Stimulated activated CD4-positive, alpha-beta T cell treated with anti-CD3 and anti-CD28 coated beads, Interleukin-15, amount 100 ng/mL, for 24 hours (primary cell): ENCODE results near the gene CTNNBL1.
"Not testable (repeated sequence)": the region's sequence is repeated elsewhere in the genome, so short reads cannot be mapped to it uniquely, and the experiment has no call there.

Experiments used
- DNase-seq: peaks from one replicate; pipeline ENCODE4 v3.0.0-alpha.2; 2020

The CTNNBL1 gene

DNA sequence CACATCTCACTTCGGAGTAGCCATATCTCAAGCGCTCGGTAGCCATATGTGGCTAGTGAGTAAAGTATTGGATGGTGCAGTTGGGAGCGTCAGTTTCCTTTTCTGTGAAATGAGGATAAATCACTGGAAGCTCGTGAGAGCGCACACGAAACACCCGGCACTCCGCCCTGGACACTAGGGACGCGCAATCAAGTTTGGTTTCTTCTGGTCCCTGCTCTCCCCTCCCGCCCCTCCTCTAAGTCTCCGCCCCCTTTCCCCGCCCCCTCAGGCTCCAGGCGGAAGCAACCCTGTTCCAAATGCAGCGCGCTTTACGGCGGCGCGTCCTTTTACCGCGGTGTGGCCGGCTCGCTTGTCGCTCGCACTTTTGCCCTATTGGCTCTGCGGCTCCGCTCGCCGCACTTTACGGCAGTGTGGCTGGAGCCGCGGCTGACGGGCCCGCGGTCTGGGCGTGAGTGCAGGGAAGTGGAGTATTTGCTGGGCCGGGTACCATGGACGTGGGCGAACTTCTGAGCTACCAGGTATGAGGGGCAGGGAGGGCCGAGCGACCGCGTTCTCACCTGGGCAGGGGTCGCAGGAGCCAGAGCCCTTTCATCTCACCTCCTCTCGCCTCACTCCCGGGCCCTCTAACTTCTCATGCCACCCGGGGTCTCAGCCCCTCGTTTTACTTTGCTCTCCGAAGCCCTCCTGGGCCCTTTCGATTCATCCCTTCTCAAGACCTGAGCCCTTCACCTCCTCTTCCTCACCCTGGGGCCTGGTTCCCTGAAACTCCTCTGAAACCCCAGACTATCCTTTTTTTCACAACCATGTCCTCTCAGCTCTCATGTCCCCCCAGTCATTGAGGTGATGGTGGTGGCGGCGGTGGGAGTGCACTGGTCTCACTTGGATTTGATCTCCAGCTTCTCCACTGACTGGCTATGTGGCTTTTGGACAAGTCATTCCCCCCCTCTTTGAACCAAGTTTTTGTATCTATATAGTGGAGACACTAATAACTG, at the start of gene CTNNBL1:
TSS of gene CTNNBL1 (plus strand) at position 396 of the 992 bp plus-strand sequence. CDS start at position 489, 93 bp downstream.
- DNase-seq: peak; percentile 98

- DNase-seq: no peak
Measured at GRCh38 chr20:37644605-37645004, 49.2 kb upstream of the CTNNBL1 start.

- DNase-seq: no peak
Measured at GRCh38 chr20:37647946-37648345, 45.9 kb upstream of the CTNNBL1 start.

- no peak for DNase-seq
Measured at GRCh38 chr20:37649017-37649416, 44.8 kb upstream of the CTNNBL1 start.

GRCh38 chr20:37649676-37650370, 44.0 kb upstream of the CTNNBL1 start:
- no peak for DNase-seq

GRCh38 chr20:37650661-37651060, 43.2 kb upstream of the CTNNBL1 start:
- DNase-seq: no peak

DNA sequence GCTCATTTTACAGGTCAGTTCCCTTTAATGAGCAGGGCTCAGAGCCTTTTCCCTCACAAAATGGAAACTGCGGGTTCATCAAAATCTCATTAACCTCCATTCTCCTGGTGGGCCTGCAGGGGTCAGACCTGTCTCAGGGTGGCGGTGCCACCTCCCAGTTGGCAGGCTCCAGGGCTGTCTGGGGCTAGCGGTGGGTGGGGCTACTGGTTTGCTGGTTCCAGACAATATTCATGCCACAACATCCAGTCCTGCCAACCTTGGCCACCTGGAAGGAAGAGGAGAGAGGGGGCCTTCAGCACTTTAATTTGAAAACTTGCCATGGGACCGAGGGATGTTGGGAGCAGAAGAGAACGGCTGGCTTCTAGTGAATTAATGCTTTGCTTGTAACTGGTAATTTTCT, 41.9 kb upstream of the CTNNBL1 start:
- DNase-seq: peak; percentile 55

DNA sequence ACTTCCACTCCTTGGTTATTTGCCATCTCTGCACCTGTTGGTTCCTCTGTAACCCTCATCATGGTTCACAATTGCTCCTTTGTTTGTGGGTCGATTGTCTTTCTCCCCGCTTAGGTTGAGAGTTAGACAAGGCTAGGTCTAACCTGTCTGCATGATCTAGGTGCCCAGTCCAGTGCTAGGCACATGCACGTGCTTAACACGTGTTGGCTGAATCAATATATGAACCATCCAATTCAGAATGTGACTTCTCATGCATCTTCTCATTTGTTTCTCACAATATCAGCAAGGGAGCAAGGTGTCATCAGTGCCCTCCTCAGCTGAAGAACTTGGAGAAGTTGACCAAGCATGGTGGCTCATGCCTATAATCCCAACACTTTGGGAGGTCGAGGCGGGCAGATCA, 36.9 kb upstream of the CTNNBL1 start:
- no peak for DNase-seq

GRCh38 chr20:37657924-37658804, 35.7 kb upstream of the CTNNBL1 start:
- no peak for DNase-seq

GRCh38 chr20:37661519-37661918, 32.3 kb upstream of the CTNNBL1 start:
- no peak for DNase-seq

DNA sequence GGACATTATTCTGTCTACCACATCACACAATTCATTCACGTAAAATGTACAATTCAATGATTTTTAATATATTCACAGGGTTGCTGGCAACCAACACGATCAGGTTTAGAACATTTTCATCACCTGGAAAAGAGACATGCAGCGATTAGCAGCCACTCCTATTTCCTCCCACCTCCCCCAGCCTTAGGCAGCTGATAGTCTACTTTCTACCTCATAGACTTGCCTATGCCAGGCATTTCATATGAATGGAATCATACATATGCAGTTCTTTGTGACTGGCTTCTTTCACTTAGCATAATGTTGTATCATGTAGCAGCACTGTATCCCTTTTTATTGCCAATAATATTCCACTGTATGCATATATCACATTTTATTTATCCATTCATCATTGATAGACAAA, 31.5 kb upstream of the CTNNBL1 start:
- DNase-seq: no peak

- DNase-seq: not testable (repeated sequence)
Measured at GRCh38 chr20:37664595-37664994, 29.2 kb upstream of the CTNNBL1 start.

GRCh38 chr20:37668166-37668565, 25.7 kb upstream of the CTNNBL1 start:
- no peak for DNase-seq

- DNase-seq: peak; percentile 36
Measured at GRCh38 chr20:37669062-37669772, 24.6 kb upstream of the CTNNBL1 start.

- DNase-seq: no peak
Measured at GRCh38 chr20:37669773-37670236, 24.0 kb upstream of the CTNNBL1 start.

DNA sequence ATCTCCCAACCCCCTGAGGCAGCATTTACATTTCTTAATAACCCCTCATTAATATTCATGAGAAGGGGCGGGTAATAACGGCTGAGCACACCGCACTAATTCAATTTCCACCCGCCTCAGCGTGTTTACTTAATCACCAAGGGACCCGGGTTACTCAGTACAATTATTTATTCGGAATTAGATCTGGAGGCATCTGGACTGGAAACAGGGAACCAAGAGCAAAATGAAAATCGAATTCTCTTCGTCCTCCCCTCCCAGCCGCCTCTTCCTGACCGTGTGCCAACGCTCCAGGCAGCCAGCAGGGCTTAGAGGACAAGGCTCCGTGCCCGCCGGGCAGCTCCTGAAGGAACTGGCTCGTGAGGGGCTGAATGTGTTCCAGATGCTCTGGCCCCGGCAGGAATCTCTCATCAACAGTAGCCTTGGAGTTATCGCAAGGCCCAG, 23.5 kb upstream of the CTNNBL1 start:
- DNase-seq: no peak

GRCh38 chr20:37672143-37672542, 21.7 kb upstream of the CTNNBL1 start:
- DNase-seq: no peak

DNA sequence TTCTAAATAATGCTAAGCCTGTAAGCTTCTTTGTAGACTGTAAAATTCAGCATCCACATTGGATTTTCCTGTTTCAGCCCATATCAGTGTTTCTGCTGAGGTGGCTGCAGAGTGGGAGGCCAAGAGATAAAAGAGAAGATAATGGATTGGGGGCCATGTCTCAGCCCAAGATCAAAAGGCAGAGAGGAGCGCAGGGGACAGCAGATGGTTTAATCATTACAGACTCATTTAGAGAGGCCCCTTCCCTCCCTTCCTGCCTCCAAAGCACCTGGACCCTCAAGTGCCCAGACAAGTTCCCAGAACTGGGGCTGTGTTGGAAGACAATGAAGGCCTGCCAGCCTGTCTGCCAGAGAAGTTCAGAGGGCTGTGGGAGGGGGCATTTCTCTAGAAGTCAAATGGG, 20.4 kb upstream of the CTNNBL1 start:
- no peak for DNase-seq

GRCh38 chr20:37676440-37676839, 17.4 kb upstream of the CTNNBL1 start:
- DNase-seq: no peak

DNA sequence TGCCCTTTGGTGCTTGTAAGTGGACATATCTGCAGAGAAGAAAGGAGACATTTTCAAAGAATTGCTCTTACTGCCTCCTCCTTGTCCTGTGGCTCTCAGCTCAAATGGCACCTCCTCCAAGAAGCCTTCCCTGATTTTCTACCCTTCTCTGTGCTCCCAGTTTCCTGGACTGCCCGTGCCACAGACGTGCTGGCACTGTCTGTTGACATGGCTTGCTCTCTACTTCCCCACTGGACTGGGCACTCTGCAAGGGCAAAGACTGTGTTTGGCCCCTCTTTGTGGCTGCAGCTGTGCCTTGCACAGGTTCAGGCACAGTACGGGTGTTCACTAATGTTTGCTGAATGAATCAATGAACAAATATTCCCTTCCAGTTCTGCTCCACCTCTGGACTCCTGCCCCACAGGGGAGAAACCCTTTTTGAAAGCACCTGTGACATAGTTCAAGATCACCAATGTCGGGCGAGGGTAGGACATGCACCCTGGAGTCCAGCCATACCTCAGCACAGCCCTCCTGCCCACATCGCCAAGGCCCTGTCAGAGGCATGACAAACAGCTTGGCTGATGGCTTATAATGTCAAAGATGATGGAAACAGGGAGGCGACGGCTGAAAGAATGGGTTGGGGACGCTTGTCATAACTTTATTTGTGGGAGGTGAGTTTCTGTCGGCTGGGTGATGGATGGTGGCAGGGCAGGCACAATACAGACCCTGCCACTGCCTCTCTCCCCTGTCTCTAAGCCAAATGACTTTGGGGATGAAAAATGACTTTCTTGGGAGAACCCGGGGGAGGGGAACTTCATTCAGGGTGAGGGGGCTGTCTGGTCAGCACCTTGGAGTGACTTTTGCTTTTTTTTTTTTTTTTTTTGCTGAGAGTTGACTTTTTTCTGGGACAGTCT, 15.6 kb upstream of the CTNNBL1 start:
- no peak for DNase-seq

- not testable (repeated sequence) for DNase-seq
Measured at GRCh38 chr20:37679751-37680150, 14.1 kb upstream of the CTNNBL1 start.
